OCI-LY1 (cell line): ENCODE data around the gene SLC9A4.

Source experiments
- H2AFZ ChIP-seq: fragments of 200-600 bp; sonication (generic), shearing (Covaris generic); 2 replicates; pipeline ENCODE4 v1.6.0; 2014; ENCODE audit warnings: antibody characterized with exemption, mild to moderate bottlenecking, low read length
- H3F3A ChIP-seq: fragments of 200-600 bp; sonication (generic), shearing (Covaris generic); 2 replicates; pipeline ENCODE4 v1.6.0; 2014; ENCODE audit warnings: mild to moderate bottlenecking, antibody characterized with exemption, low read length, moderate library complexity; ENCODE audit not compliant: insufficient read depth
- H3K27ac ChIP-seq: fragments of 200-600 bp; sonication (generic); 2 replicates; pipeline ENCODE4 v1.5.1; 2014; ENCODE audit warnings: low read length, mixed run types, mild to moderate bottlenecking, low read depth; ENCODE audit not compliant: poor library complexity, severe bottlenecking
- H3K27me3 ChIP-seq: fragments of 200-600 bp; sonication (generic); 2 replicates; pipeline ENCODE4 v1.6.0; 2014; ENCODE audit warnings: antibody characterized with exemption, mild to moderate bottlenecking, low read length, moderate library complexity; ENCODE audit not compliant: insufficient read depth
- H3K36me3 ChIP-seq: fragments of 200-600 bp; sonication (generic); 2 replicates; pipeline ENCODE4 v1.6.1; 2014; ENCODE audit warnings: mild to moderate bottlenecking, antibody characterized with exemption, low read length, moderate library complexity, mixed read lengths; ENCODE audit not compliant: insufficient read depth
- H3K4me1 ChIP-seq: fragments of 200-600 bp; sonication (generic); 2 replicates; pipeline ENCODE4 v1.5.1; 2014; ENCODE audit warnings: mild to moderate bottlenecking, low read length, moderate library complexity; ENCODE audit not compliant: insufficient read depth, severe bottlenecking
- H3K4me2 ChIP-seq: fragments of 200-600 bp; sonication (generic), shearing (Covaris generic); 2 replicates; pipeline ENCODE4 v1.6.1; 2014; ENCODE audit warnings: low read length
- H3K4me3 ChIP-seq: fragments of 200-600 bp; sonication (generic); 2 replicates; pipeline ENCODE4 v1.5.1; 2014; ENCODE audit warnings: low read length, low read depth, mild to moderate bottlenecking, mixed read lengths; ENCODE audit not compliant: poor library complexity, severe bottlenecking
- H3K79me2 ChIP-seq: fragments of 200-600 bp; shearing (Covaris generic); 2 replicates; pipeline ENCODE4 v1.6.1; 2016; ENCODE audit warnings: mixed run types, low read length, mixed read lengths; ENCODE audit not compliant: insufficient read depth
- H3K9ac ChIP-seq: fragments of 200-600 bp; sonication (generic), shearing (Covaris generic); 2 replicates; pipeline ENCODE4 v1.6.1; 2014; ENCODE audit warnings: mild to moderate bottlenecking, low read length, mixed read lengths
- H3K9me2 ChIP-seq: fragments of 200-600 bp; sonication (generic), shearing (Covaris generic); 2 replicates; pipeline ENCODE4 v1.6.1; 2014; ENCODE audit warnings: low read depth, mild to moderate bottlenecking, low read length, mixed read lengths
- H3K9me3 ChIP-seq: fragments of 200-600 bp; shearing (Covaris generic); 2 replicates; pipeline ENCODE4 v1.6.1; 2014; ENCODE audit warnings: low read length, mixed read lengths
- H4K20me1 ChIP-seq: fragments of 200-600 bp; sonication (generic), shearing (Covaris generic); 2 replicates; pipeline ENCODE4 v1.6.0; 2016; ENCODE audit warnings: mild to moderate bottlenecking, low read length; ENCODE audit not compliant: insufficient read depth
- CTCF ChIP-seq: fragments of 200-600 bp; sonication (generic), shearing (Covaris generic); IDR thresholded peaks from 2 replicates; pipeline ENCODE4 v1.5.1; 2017; ENCODE audit warnings: mild to moderate bottlenecking, antibody characterized with exemption, low read length, moderate library complexity, mixed read lengths
- EZH2 ChIP-seq: fragments of 200-600 bp; sonication (generic), shearing (Covaris generic); IDR thresholded peaks from 2 replicates; pipeline ENCODE4 v1.8.0; 2017; ENCODE audit warnings: borderline replicate concordance, mixed run types, mild to moderate bottlenecking, antibody characterized with exemption, low read length, moderate library complexity, mixed read lengths

The SLC9A4 gene

GRCh38 chr2:102508863-102509262 lies 35.8 kb downstream of the SLC9A4 start:
- no peaks in the 10 kb centered on the region for H3F3A ChIP-seq
- H3K4me2 ChIP-seq, result no peak overlapping the region
- no peaks in the 10 kb centered on the region for H4K20me1 ChIP-seq
- H3K9ac ChIP-seq, result no peak overlapping the region
- H3K4me3 ChIP-seq, result no peak overlapping the region
- no peak overlapping the region for H3K27ac ChIP-seq
- no peak overlapping the region for H2AFZ ChIP-seq
- no peaks in the 10 kb centered on the region for H3K4me1 ChIP-seq
- H3K9me3 ChIP-seq, result no peaks in the 10 kb centered on the region
- H3K27me3 ChIP-seq, result no peaks in the 10 kb centered on the region
- H3K36me3 ChIP-seq, result no peaks in the 10 kb centered on the region
- no peaks in the 10 kb centered on the region for H3K9me2 ChIP-seq
- TF ChIP-seq EZH2 (no peak), CTCF (no peak)
- H3K79me2 ChIP-seq, result no peaks in the 10 kb centered on the region

- no peaks in the 10 kb centered on the region for H3K9me3 ChIP-seq
Measured at GRCh38 chr2:102509749-102510148, 36.7 kb downstream of the SLC9A4 start.

GRCh38 chr2:102510791-102511575 lies 38.0 kb downstream of the SLC9A4 start:
- H3K27ac ChIP-seq, result no peak overlapping the region
- H3K9me3 ChIP-seq, result no peaks in the 10 kb centered on the region
- H2AFZ ChIP-seq, result no peak overlapping the region
- TF ChIP-seq EZH2 (no peak), CTCF (no peak)
- no peaks in the 10 kb centered on the region for H4K20me1 ChIP-seq
- no peaks in the 10 kb centered on the region for H3K79me2 ChIP-seq
- H3K27me3 ChIP-seq, result no peaks in the 10 kb centered on the region
- H3K4me3 ChIP-seq, result no peak overlapping the region
- H3F3A ChIP-seq, result no peaks in the 10 kb centered on the region
- no peaks in the 10 kb centered on the region for H3K9me2 ChIP-seq
- H3K9ac ChIP-seq, result no peak overlapping the region
- no peaks in the 10 kb centered on the region for H3K36me3 ChIP-seq
- H3K4me2 ChIP-seq, result no peak overlapping the region
- no peaks in the 10 kb centered on the region for H3K4me1 ChIP-seq

More at GRCh38 chr2:102509749-102510148, 36.7 kb downstream of the SLC9A4 start:
- H3K4me2 ChIP-seq, result no peak overlapping the region
- H2AFZ ChIP-seq, result no peak overlapping the region
- no peaks in the 10 kb centered on the region for H3K79me2 ChIP-seq
- H3F3A ChIP-seq, result no peaks in the 10 kb centered on the region
- no peaks in the 10 kb centered on the region for H3K9me2 ChIP-seq
- H3K36me3 ChIP-seq, result no peaks in the 10 kb centered on the region
- H3K27ac ChIP-seq, result no peak overlapping the region
- no peaks in the 10 kb centered on the region for H3K27me3 ChIP-seq
- H3K4me3 ChIP-seq, result no peak overlapping the region
- no peaks in the 10 kb centered on the region for H3K4me1 ChIP-seq
- TF ChIP-seq CTCF, result no peak
- no peak for TF ChIP-seq EZH2
- no peaks in the 10 kb centered on the region for H4K20me1 ChIP-seq
- no peak overlapping the region for H3K9ac ChIP-seq
